Hepatocyte (in vitro differentiated cells): ENCODE measurements around the gene REV3L.

Experiments
- EZH2 ChIP-seq: fragments of 200-600 bp; sonication (generic); IDR thresholded peaks from 2 replicates; pipeline ENCODE4 v1.6.1; 2016; ENCODE audit warnings: antibody characterized with exemption, mild to moderate bottlenecking, borderline replicate concordance
- EZH2phosphoT487 ChIP-seq: fragments of 200-600 bp; sonication (generic); IDR thresholded peaks from one replicate; pipeline ENCODE4 v1.6.1; 2018; ENCODE audit warnings: antibody characterized with exemption, mild to moderate bottlenecking, low read depth, moderate library complexity; ENCODE audit not compliant: unreplicated experiment, severe bottlenecking
- TF ChIP-seq, protein P1 (sequence below): fragments of 200-600 bp; sonication (generic); IDR thresholded peaks from 2 replicates; pipeline ENCODE4 v1.5.1; 2016; ENCODE audit warnings: antibody characterized with exemption, mild to moderate bottlenecking; ENCODE audit not compliant: poor library complexity

DNA sequence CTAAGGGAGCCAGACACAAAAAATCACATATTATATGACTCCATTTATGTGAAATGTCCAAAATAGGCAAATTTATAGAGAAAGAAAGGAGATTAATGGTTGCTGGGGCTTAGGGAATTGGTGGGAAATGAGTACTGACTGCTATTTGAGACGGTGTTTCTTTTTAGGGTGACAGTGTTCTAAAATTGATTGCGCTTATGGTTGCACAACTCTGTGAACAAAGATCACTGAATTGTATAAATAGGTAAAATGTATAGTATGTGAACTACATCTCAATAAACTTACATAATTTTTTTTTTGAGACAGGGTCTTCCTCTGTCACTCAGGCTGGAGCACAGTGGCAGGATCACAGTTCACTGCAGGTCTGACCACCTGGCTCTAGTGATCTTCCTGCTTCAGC, 45.4 kb downstream of the REV3L start:
- TF ChIP-seq, protein P1, sequence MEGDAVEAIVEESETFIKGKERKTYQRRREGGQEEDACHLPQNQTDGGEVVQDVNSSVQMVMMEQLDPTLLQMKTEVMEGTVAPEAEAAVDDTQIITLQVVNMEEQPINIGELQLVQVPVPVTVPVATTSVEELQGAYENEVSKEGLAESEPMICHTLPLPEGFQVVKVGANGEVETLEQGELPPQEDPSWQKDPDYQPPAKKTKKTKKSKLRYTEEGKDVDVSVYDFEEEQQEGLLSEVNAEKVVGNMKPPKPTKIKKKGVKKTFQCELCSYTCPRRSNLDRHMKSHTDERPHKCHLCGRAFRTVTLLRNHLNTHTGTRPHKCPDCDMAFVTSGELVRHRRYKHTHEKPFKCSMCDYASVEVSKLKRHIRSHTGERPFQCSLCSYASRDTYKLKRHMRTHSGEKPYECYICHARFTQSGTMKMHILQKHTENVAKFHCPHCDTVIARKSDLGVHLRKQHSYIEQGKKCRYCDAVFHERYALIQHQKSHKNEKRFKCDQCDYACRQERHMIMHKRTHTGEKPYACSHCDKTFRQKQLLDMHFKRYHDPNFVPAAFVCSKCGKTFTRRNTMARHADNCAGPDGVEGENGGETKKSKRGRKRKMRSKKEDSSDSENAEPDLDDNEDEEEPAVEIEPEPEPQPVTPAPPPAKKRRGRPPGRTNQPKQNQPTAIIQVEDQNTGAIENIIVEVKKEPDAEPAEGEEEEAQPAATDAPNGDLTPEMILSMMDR, result no peak
- TF ChIP-seq EZH2 (no peak), EZH2phosphoT487 (no peak)
